Measurements from ENCODE around the gene MRPS18A.

GRCh38 chr6:43728586-43728985 lies 41.0 kb upstream of the MRPS18A start:
- TF ChIP-seq CTCF (conservative IDR thresholded peaks at IDR 0.05; ENCODE audit: low read length) (no peak), EZH2phosphoT487 (IDR thresholded peaks at IDR 0.05; ENCODE audit: borderline replicate concordance) (no peak)

Data from Loucy (cell line).